Activated gamma-delta T cell treated with anti-CD3 and anti-CD28 coated beads, Interleukin-2, amount 50 U/mL, for 16 hours (primary cell): ENCODE results near the gene ZMYND19.
"Not testable (repeated sequence)": the region's sequence is repeated elsewhere in the genome, so short reads cannot be mapped to it uniquely, and the experiment has no call there.

Experiments used
- DNase-seq: peaks from one replicate; pipeline ENCODE4 v3.0.0-alpha.2; 2020; ENCODE audit warnings: low read depth

The ZMYND19 gene

DNA sequence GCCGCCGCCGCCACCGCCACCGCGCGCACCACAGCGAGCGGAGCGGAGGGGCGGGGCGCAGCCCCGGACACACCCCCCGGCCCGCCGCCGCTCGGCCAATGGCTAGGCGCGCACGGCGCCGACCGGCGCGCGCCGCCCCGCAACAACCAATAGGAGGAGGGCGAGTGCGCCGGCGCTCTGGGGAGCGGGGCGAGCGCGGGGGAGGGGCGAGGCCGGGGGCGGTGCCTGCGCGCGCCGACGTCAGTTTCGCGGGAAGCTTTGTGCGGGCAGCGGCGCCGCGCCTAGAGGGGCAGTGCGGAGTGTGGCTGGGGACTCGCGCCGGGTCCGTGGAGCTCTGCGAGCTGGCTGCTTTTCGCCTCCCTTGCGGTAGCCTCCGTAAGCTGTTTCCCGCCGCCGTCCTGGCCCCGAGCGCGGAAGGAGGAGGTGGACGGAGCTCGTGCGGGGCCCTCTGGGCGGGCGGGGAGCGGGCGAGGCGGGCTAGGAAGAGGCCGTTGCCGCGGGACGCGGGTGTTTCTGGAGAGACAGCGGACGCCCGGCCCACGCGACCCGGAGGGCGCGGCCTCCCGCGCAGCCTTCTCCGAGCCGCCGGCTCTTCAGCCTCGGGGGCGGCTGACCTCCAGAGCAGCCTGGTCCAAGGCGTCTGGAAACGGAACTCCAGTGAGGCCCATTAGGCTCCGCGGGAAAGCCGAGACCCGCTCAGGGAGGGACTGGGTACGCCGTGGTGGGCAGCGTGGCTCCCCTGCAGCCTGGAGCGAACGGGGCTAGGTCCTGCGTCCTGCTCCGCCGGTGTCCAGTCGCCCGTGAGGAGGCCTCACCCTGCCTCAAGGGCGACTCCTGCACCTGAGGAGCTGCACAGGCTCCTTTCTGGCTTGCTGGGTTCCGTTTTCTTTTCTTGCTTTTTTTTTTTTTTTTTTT is at the start of gene ZMYND19:
Gene ZMYND19, minus strand, starts transcription at position 44 of the 915 bp plus-strand sequence. CDS start 249 bp downstream, outside the sequence.
- peak; percentile 83 for DNase-seq

DNA sequence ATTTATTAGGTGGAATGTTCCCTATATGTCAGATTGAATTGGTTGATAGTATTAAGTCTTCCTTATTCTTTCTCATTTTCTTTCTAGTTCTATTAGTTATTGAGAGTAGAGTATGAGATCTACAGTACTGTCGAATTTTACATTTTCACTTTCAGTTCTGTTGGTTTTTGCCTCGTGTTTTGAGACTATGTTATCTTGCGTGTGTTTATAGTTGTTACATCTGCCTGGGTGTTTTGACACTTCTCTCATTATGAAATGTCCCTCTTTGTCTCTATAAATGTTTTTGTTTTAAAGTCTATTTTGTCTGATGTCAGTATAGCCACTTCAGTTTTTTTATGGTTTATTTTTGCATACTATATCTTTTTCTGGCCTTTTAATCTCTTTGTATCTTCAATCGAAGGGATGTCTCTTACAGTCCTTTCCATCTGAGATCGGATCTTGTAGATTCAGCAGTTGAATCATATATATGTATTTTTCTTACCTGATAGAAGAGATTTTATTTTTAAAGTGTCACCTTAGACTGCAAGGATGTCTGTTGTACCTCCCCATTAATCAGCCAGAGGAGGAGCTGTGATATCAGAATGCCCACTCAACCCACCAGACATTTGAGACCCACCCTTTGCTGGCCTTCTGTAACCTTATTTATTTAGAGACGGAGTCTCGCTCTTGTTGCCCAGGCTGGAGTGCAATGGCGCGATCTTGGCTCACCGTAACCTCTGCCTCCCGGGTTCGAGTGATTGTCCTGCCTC is 49.2 kb upstream of the ZMYND19 start:
- DNase-seq: no peak

DNA sequence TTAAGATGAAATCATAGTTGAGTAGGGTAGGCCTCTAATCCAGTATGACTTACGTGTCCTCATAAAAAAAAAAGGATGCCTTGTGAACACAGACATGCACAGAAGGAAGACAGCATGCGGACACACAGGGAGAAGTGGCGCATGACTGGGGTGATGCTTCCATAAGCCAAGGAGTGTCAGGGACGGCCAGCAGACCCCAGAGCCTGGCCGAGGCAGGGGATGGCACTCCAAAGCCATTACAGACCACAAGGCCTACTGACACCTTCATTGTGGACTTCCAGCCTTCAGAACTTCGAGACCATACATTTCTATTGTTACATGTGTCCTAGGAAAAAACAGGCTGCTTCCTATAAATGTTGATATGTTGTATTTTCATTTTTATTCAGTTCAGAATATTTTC is 48.4 kb upstream of the ZMYND19 start:
- DNase-seq: no peak

DNA sequence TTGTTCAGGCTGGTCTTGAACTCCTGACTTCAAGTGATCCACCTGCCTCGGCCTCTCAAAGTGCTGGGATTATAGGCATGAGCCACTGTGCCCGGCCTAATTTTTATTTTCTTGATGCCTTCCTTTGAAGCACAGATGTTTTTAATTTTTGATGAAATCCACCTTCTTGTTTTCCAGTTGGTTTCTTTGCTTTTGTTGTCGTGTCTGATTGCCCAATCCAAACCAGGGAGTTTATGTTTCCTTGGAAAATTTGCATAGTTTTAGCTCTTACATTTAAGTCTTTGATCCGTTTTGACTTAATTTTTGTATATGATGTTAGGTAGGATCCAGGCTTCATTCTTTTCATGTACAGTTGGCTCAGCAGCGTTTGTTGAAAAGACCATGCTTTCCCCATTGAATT is 43.7 kb upstream of the ZMYND19 start:
- no peak for DNase-seq

DNA sequence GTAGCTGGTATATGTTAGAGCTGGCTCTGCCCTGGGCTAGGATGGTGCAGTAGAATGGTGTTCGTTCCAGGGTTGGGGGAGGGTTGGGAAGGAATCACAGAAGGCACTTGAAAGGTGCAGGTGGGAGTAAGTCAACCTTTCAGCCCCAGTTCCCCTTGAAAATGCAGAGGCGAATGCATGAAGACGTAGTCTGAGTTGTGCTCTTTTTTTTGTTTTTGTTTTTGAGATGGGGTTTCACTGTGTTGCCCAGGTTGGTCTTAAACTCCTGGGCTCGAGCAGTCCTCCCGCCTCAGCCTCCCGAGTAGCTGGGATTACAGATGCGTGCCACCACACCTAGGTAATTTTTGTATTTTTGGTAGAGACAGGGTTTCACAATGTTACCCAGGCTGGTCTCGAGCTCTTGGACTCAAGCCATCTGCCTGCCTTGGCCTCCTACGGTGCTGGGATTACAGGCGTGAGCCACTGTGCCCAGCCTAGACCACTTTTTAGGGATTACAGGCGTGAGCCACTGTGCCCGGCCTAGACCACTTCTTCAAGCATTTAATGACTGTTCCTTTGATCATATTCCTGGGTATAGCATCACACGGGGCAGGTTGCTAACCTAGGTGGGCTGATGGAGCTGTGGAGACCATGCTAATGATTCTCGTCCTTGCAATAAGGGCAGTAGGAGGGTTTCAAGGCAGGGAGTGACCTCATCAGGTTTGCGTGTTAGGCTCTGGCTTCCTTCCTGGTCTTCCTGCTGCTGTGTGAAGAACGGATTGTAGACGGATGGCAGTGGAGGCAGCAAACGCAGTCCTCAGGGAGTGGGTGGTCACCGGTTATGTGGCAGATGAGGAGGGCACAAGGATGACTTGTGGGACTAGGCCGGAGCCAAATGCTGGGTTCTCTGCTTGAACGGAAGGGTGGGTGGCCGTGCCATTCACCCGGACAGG is 42.2 kb upstream of the ZMYND19 start:
- DNase-seq: no peak

DNA sequence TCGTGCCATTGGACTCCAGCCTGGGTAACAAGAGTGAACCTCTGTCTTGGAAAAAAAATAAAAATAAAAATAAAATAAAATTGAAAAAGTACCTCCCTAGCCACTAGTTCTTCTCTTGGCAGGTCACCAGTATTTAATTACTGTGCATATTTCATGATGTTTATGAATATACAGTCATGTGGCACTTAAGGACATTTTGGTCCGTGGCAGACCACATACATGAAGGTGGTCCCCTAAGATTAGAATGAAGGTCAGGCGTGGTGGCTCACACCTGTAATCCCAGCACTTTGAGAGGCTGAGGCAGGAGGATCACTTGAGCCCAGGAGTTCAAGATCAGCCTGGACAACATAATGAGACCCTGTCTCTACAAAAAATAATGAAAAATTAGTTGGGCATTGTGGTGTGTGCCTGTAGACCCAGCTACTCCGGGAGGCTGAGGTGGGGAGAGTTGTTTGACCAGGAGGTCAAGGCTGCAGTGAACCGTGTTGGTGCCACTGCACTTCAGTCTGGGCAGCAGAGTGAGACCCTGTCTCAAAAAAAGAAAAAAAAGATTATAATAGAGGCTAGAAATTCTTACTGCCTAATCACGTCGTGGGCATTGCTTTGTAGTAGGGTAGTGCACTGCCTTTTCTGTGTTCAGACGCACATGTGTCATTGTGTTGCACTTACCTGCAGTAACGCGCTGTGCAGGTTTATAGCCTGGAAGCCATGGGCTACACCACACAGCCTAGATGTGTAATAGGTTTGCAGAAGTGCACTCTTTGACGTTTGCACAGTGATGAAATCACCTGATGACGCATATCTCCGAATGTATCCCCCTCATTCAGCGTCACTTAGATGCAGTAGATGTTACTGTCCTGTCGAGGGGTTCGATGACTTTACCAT is 41.3 kb upstream of the ZMYND19 start:
- no peak for DNase-seq

DNA sequence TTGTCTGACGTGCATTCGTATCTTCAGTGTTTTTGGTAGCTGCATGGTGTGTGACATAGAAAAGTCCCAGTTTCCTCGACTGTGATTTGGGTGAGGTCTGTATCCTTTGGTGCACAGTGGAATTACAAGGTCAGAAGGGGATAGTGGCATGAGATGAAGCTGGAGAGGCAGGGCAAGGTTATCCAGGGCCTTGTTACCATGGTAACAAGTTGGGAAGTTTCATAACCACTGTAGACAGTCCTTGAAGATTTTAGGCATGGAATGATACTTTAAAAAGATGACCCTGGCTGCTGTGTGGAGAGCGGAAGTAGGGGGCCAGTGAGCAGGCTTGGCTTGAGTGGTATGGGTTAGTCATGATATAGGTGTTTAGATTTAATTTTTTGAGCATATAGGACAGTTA is 40.4 kb upstream of the ZMYND19 start:
- DNase-seq: no peak

DNA sequence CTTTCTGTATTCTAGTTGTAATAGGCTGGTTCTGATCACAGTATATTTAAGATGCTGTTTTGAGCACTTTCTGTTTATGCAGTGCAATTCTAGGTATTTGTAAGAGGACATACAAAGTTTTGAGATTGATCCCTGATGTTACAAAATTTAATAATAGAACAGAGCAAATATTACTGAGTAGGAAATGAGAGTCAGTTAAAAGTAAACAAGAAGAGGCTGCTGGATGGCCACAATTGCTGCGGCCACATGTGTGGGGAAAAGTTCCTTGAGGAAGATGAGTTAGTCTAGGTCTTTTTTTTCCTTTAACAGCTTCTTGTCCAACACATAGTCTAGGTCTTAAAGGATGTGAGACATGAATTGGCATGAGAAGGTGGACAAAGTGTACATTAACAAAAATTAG is 39.8 kb upstream of the ZMYND19 start:
- DNase-seq: no peak

DNA sequence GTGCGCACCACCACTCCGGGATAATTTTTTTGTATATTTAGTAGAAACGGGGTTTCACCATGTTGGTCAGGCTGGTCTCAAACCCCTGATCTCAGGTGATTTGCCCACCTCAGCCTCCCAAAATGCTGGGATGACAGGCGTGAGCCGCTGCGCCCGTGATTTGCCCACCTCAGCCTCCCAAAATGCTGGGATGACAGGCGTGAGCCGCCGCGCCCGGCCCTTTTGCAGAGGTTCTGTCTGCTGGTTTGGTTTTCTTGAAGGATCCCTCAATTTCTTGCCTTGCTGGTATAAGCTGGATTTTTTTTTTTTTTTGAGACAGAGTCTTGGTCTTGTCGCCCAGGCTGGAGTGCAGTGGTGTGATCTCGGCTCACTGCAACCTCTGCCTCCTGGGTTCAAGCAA is 37.1 kb upstream of the ZMYND19 start:
- DNase-seq: not testable (repeated sequence)

DNA sequence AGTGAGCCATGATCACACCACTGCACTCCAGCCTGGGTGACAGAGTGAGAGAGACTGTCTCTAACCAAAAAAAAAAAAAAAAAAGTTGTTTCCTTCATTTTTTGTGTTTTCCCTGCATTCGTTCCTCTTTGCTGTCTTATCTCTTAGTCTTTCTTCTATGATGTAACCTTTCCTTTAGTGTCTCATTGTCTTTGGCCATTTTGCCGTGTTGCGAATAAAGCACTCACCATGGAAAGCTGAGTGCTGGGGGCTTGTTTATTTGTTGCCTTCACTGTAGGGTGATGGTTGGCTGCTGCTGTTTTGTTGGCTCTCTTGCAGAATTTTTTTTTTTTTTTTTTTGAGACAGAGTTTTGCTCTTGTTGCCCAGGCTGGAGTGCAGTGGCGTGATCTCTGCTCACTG is 36.2 kb upstream of the ZMYND19 start:
- no peak for DNase-seq

DNA sequence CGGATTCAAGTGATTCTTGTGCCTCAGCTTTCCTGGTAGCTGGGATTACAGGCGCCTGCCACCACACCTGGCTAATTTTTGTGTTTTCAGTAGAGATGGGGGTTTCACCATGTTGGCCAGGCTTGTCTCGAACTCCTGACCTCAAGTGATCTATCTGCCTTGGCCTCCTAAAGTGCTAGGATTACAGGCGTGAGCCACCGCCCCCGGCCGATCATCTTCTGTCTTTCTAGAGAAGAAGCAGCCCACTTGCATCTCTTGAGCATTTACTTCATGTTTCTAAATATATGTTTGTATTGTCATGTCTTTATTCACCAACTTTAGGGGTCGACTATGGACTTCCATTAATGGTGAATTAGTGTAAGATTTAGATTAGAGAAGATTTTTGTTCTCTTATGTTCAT is 31.9 kb upstream of the ZMYND19 start:
- DNase-seq: not testable (repeated sequence)

DNA sequence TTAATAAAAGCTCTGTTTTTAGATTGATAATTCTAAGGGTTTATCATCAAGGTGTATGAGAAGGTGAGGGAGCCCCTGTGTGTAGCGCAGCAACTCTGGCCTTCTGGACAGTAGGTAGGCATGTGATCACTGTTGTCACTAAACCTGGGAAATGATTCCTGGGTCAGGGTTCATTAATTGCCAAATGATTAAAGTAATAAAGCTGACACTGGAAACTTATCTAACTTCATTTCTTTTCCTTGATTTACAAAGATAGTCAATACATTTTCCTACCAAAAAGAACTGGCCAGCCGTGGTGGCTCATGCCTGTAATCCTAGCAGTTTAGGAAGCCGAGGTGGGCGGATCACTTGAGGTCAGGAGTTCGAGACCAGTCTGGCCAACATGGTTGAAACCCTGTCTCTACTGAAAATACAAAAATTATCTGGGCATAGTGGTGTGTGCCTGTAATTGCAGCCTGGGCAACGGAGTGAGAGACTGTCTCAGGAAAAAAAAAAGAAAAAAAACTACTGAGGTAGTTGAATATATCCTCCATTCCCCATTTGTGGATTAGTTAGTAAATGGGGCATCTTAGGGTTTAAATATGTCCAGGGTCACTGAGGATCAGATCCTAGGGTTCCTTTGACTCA is 30.9 kb upstream of the ZMYND19 start:
- DNase-seq: no peak

DNA sequence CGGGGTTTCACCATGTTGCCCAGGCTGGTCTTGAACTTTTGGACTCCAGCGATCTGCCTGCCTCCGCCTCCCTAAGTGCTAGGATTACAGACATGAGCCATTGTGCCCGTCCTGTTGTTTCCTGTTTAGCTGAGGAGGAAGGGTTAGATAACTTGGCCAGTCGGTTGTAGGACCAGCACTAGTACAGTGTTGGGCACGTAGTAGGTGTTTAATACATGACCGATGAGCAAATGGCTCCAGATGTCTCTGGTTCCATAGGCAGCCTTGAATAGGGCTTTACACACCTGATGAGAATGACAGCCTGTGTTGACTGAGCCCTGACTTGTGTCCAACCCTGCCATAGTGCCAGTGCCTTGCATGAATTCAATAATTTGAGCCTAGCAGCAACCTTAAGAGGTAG is 30.3 kb upstream of the ZMYND19 start:
- no peak for DNase-seq

DNA sequence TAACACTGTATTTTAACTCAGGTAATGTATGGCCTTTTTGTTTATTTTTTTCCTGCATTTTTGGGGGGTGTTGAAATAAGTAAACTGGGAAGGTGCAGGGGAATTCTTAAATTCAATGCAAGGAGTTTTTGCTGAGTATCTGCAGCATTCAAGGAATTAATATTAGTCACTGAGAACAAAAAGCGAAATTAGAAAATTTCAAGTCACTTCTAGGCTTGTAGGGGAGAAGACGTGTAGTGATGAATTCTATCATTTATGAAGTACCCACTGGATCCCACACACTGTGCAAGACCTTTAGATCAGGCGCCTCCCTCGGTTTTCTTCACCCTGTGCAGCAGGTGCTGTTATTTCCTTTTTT is 29.7 kb upstream of the ZMYND19 start:
- no peak for DNase-seq

DNA sequence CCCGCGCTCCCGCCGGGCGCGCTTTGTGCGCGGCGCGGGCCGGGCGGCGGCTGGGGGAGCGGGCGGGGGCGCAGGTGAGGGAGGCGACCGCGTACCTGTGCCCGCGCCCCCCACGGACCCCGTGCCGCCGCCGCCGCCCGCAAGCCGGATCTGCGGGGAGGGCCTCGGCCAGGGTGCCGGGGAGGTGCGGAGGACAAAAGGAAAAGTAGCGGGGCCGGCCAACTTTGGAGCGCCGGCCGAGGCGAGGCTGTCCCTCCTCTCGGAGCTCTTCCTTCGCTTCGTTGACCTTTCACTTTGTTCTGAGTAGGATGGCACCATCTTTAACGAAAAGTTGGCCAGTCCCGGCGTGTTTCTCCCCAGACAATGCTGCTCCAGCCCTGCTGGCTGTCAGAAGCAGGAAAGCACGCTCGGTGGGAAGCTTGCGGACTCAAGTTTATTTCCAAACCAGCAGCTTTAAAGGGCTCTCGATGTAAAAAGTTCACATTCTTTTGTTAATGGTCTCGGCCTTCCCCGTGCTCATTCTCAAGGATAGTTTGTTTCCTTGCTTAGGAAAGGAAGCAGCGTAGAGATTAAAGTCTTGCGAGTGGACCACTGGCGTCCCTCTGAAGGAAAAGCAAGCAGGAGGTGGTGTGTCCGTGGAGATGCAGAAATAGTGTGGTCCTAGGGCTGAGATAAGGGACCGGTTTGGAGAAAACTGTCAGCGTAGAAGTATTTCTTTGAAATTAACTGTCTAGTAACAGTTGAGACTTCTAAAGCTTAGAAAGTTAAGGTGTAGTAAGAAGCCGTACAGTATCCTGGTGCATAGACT is 29.1 kb upstream of the ZMYND19 start:
- DNase-seq: peak; percentile 14

DNA sequence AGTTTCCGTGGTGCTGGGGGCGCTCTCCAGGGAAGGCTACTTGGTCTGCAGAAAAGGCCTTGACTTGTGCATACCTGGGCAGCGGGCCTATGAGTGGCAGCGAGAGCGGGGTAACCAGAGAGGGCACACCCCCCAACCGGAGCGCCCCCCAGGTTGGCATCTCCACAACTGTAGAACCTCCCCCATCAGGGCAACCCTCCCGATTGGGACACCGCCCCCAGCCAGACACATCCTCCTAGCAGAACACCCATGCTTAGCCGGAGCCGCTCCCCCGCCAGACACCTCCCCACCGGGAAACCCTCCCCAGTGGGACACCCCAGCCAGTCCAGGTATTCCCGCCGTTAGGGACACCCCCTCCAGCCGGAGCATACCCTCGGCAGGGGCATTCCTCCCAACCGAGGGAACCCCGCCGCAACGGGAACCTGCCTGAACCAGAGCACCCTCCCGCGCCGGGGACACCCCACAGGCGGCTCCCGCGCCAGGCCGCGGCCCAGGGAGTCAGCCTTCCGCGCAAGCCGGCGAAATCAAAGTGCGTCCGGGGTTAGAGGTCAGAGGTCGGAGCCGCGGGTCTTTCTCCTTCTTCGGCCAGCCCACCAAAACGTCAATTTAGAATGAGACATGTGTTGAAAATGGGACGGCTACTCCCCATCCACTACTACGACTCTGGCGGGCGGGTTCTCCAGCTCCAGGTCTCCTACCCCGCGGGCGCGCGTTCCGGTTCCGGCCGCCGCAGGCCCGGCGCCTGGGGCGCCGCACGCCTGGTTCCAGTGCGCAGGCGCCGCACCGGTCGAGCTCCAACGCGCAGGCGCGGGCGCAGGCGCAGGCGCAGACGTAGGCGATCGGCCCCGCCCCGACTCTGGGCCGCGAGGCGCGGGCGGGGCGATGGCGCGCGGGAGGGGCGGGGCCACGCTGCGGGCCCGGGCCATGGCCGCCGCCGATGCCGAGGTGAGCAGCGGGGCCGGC is 28.1 kb upstream of the ZMYND19 start, which contains the start of gene EHMT1:
Gene EHMT1, plus strand, starts transcription at position 901 of the 963 bp plus-strand sequence. Its CDS starts 24 bp downstream, at position 925.
- DNase-seq: peak; percentile 80

DNA sequence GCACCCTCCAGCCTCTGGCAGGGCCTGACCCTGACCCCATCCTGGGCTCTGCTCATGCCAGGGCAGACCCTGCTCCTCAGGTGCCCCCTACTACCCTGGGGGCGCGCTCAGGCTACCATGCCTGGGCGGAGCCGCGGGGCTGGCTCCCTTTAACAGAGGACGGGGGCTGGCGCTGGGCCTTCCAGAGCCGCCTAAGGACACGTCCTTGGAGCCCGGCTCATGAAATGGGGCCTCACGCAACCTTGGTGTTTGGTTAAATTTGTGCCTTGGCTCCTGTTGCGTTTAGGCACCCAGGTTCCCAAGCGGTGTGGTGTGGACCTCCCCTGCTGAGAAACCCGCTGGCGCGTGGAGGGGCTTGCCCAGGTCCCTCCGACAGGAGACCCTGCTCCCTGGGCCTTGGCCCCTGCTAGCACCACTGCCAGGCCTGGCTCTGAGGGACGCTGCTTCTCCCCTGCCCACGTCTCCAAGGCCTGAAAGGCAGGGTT is 25.1 kb upstream of the ZMYND19 start:
- DNase-seq: no peak

DNA sequence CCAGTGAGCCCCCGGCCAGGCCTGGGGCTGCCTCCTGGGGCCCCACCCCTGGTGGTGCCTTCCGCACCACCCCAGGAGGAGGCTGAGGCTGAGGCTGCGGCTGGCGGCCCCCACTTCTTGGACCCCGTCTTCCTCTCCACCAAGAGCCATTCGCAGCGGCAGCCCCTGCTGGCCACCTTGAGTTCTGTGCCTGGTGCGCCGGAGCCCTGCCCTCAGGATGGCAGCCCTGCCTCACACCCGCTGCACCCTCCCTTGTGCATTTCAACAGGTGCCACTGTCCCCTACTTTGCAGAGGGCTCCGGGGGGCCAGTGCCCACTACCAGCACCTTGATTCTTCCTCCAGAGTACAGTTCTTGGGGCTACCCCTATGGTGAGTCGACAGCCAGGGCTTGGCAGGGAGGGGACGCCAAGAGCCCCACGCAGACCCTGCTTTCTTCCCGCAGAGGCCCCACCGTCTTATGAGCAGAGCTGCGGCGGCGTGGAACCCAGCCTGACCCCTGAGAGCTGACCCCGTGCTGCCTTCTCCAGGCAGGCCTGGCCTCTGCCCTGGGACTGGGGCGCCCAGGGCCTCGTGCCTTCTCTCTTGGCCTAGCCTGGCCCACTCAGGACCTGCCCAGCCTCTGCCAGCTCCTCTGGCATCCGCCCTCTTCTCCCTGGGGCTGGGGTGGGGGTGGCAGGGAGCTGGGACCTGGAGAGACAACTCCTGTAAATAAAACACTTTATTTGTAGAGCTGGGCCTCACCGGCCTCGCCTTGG is 24.5 kb upstream of the ZMYND19 start:
- DNase-seq: no peak
